Natural killer cell (primary cell): ENCODE data around the gene AMN. TPM values are rescaled to one million over a fixed set of nuclear protein-coding genes. Genes with fewer than 3 reads are reported as not detected.

Experiments used
- ATAC-seq, 3 donors: fragments of 150-1000 bp in 2 of 3; fragments of 200-7000 bp in 1 of 3; cut with Tn5 transposase; 1 replicate in 1 of 3; 2 replicates in 2 of 3; pipeline ENCODE4 v1.10.0; 2021; ENCODE audit warnings: mild to moderate bottlenecking in 2 of 3, moderate library complexity in 2 of 3
- DNase-seq, 2 donors: peaks; one replicate each; pipeline versions ENCODE4 v3.0.0 to v3.0.0-alpha.2; 2013 to 2021; ENCODE audit warnings: mixed read lengths in 1 of 2
- H3K27ac ChIP-seq: one replicate; pipeline ENCODE4 v1.5.1; 2013; ENCODE audit warnings: mild to moderate bottlenecking, low read length
- H3K27me3 ChIP-seq: one replicate; pipeline ENCODE4 v1.6.1; 2013; ENCODE audit warnings: low read length; ENCODE audit not compliant: control insufficient read depth, insufficient read depth
- H3K36me3 ChIP-seq: one replicate; pipeline ENCODE4 v1.6.1; 2013; ENCODE audit warnings: low read length; ENCODE audit not compliant: control insufficient read depth, insufficient read depth
- H3K4me1 ChIP-seq: one replicate; pipeline ENCODE4 v1.6.1; 2013; ENCODE audit warnings: low read length; ENCODE audit not compliant: control insufficient read depth, insufficient read depth
- H3K4me3 ChIP-seq: one replicate; pipeline ENCODE4 v1.5.1; 2013; ENCODE audit warnings: low read length
- H3K9me3 ChIP-seq: one replicate; pipeline ENCODE4 v1.6.1; 2013; ENCODE audit warnings: low read length; ENCODE audit not compliant: control insufficient read depth, insufficient read depth
- H3K27ac Mint-ChIP-seq, 2 donors: one replicate each; pipeline ENCODE4 v1.8.0; 2022; ENCODE audit warnings: mild to moderate bottlenecking in 2 of 2, mixed read lengths in 2 of 2, moderate library complexity in 1 of 2
- H3K27me3 Mint-ChIP-seq, 2 donors: one replicate each; pipeline ENCODE4 v1.8.0; 2022; ENCODE audit warnings: low read depth in 2 of 2, mixed read lengths in 2 of 2
- H3K36me3 Mint-ChIP-seq: one replicate; pipeline ENCODE4 v1.8.0; 2022; ENCODE audit warnings: mixed read lengths
- H3K4me1 Mint-ChIP-seq, 2 donors: one replicate each; pipeline ENCODE4 v1.8.0; 2022; ENCODE audit warnings: mixed read lengths in 2 of 2
- H3K4me3 Mint-ChIP-seq: one replicate; pipeline ENCODE4 v1.8.0; 2022; ENCODE audit warnings: mild to moderate bottlenecking, moderate library complexity, mixed read lengths
- H3K9me3 Mint-ChIP-seq, 2 donors: one replicate each; pipeline ENCODE4 v1.8.0; 2022; ENCODE audit warnings: mixed read lengths in 2 of 2
- WGBS: methylation state at CpG from one replicate; pipeline ENCODE4 v1.1.7; 2013; ENCODE audit warnings: missing lambda C conversion rate; ENCODE audit not compliant: insufficient coverage; 5-methylcytosine and 5-hydroxymethylcytosine counted together
- intact Hi-C: fragments of 100-400 bp; cut with micrococcal nuclease; formaldehyde crosslinking; loops from one replicate; pipeline ENCODE4 v1.14.2; 2022
- total RNA-seq, 4 donors: library from RNA; stranded (reverse); fragments of 120-200 nt in 1 of 4; gene quantifications; one replicate each; pipeline versions ENCODE4 v1.2.3 to v1.2.4, GENCODE V29; 2013 to 2022
- TF ChIP-seq, protein P1 (sequence below): fragments of 200-600 bp; IDR thresholded peaks from one replicate; pipeline ENCODE4 v1.8.0; 2022; ENCODE audit warnings: antibody characterized with exemption

Gene AMN
- total RNA-seq, 3 donors from 2014 or later (not counting 1 experiment from before 2014, with no cell fraction given): 0.24 to 2.4 (median 2.0) TPM

DNA sequence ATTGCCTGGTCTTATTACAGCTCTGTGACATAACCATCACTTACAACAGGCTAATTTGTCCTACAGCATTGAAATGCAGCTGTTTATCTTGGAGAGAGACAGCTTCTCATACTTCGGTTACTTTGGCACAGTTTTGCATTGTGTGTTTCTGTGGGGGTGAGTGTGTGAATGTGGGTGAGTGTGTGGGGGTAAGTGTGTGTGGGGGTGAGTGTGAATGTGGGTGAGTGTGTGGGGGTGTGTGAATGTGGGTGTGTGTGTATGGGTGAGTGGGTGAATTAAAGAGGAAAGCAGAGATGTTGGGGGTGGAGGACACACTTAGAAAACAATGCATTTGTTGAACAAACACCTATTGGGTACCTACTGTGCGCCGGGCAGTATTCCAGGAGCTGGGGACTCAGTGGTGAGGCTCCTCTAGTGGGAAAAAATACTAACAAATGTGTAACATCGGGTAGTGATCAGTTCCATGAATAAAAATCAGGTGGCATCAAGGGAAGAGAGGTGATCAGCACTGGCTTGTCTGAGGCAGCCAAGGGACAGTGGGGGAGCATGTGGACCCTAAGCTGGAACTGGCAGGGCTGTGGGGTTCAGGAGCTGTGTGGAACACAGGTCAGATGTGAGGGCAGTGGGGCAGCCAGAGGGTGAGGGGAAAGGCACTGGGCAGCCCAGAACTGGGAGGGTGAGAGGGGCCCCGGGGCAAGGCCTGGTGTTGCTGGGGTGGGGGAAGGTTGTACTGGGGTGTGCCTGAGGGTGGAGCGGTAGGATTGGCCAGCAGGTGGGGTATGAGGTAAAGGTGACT is 44.1 kb upstream of the AMN start:
- no peaks in the 10 kb centered on the region for H3K4me1 Mint-ChIP-seq
- peaks cover 4% of the 10 kb centered on the region for H3K36me3 Mint-ChIP-seq
- no peak overlapping the region for H3K27ac Mint-ChIP-seq
- H3K9me3 ChIP-seq: no peaks in the 10 kb centered on the region
- WGBS: 89% methylated on average over 6 of the region's 6 CpGs
- no peak overlapping the region for H3K4me3 Mint-ChIP-seq
- no peaks in the 10 kb centered on the region for H3K4me1 ChIP-seq
- no peak overlapping the region for H3K27ac ChIP-seq
- intact Hi-C loops: no loop called here
- H3K36me3 ChIP-seq: peaks cover 44% of the 10 kb centered on the region
- ATAC-seq: peak in 1 of 3 donors; percentile 32
- DNase-seq: no peak
- H3K27me3 ChIP-seq: no peaks in the 10 kb centered on the region
- TF ChIP-seq, protein P1, sequence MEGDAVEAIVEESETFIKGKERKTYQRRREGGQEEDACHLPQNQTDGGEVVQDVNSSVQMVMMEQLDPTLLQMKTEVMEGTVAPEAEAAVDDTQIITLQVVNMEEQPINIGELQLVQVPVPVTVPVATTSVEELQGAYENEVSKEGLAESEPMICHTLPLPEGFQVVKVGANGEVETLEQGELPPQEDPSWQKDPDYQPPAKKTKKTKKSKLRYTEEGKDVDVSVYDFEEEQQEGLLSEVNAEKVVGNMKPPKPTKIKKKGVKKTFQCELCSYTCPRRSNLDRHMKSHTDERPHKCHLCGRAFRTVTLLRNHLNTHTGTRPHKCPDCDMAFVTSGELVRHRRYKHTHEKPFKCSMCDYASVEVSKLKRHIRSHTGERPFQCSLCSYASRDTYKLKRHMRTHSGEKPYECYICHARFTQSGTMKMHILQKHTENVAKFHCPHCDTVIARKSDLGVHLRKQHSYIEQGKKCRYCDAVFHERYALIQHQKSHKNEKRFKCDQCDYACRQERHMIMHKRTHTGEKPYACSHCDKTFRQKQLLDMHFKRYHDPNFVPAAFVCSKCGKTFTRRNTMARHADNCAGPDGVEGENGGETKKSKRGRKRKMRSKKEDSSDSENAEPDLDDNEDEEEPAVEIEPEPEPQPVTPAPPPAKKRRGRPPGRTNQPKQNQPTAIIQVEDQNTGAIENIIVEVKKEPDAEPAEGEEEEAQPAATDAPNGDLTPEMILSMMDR: no peak
- no peak overlapping the region for H3K4me3 ChIP-seq
- H3K27me3 Mint-ChIP-seq: no peaks in the 10 kb centered on the region
- H3K9me3 Mint-ChIP-seq: no peaks in the 10 kb centered on the region

DNA sequence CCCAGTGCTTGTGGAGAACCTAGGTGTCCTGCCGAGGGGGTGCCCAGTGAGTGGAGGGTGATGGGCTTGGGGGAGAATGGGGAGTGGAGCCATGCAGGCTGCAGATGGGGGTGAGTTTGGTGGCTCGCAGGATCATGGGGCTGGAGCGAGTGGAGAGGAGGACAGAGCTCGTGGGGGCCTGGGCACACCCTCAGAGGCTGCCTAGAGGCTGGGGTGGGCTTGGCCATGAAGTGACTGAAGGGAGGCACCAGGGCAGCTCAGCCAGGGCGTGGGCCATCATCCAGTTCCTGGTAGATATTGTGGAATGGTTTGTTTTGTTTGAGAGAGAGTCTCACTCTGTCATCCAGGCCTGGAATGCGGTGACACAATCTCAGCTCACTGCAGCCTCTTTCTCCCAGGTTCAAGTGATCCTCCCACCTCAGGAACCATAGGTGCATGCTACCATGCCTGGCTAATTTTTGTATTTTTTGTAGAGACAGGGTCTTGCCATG is 43.4 kb upstream of the AMN start:
- peaks cover 42% of the 10 kb centered on the region for H3K36me3 ChIP-seq

DNA sequence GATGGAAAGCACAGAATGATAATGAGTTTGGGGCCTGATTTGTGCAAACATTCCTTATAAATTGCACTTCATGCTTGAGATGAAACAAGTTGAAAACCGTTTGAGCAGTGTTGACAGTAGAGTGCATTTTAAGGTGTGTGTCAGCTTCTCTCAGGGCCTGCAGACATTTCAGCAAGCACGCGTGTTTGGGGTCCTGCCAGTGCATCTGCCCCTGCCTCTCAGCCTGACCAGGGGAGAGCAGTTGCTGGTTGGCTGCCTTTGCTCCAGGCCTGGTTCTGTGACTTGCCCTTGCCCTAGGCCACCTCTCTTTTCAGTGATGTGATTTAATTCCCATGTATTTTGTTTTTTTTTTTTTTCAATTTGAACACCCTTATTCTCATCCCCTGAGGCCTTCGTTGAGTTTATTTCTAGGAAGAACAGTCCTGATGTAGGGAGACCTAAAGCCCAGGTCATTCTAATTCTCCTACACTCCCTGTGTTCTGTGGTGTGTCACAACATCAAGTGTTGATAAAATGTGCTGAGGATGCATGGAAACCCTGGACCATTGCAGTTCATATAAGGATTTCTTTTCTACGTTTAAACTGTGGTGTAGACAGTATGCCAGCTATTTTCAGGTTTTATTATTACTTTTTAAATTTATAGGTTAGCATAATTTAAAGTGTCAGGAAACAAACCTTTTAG is 40.1 kb upstream of the AMN start:
- Histone ChIP-seq H3K4me3 (no peak overlapping the region), H3K4me1 (no peaks in the 10 kb centered on the region), H3K27me3 (no peaks in the 10 kb centered on the region), H3K27ac (no peak overlapping the region), H3K9me3 (no peaks in the 10 kb centered on the region), H3K36me3 (peaks cover 24% of the 10 kb centered on the region)
- Mint-ChIP-seq H3K4me1 (no peaks in the 10 kb centered on the region), H3K4me3 (no peak overlapping the region), H3K27ac (no peak overlapping the region), H3K36me3 (peaks cover 4% of the 10 kb centered on the region), H3K9me3 (no peaks in the 10 kb centered on the region), H3K27me3 (no peaks in the 10 kb centered on the region)
- TF ChIP-seq, protein P1: no peak
- intact Hi-C loops: no loop called here
- WGBS: 58% methylated on average over 3 of the region's 5 CpGs
- DNase-seq: no peak
- no peak for ATAC-seq

More for the DNA sequence above, 43.4 kb upstream of the AMN start:
- Mint-ChIP-seq H3K36me3 (peaks cover 4% of the 10 kb centered on the region), H3K27ac (no peak overlapping the region), H3K4me1 (no peaks in the 10 kb centered on the region), H3K9me3 (no peaks in the 10 kb centered on the region), H3K4me3 (no peak overlapping the region), H3K27me3 (no peaks in the 10 kb centered on the region)
- TF ChIP-seq, protein P1: no peak
- no peak overlapping the region for H3K4me3 ChIP-seq
- intact Hi-C loops: no loop called here
- H3K27me3 ChIP-seq: no peaks in the 10 kb centered on the region
- WGBS: 98% methylated on average over 6 of the region's 6 CpGs
- H3K9me3 ChIP-seq: no peaks in the 10 kb centered on the region
- ATAC-seq (peak in 1 of 3 donors; percentile 10), DNase-seq (no peak)
- no peak overlapping the region for H3K27ac ChIP-seq
- H3K4me1 ChIP-seq: no peaks in the 10 kb centered on the region
